ENCODE measurements around the gene TRAF6. TPM values are rescaled to one million over a fixed set of nuclear protein-coding genes. Genes with fewer than 3 reads are reported as not detected.

Gene TRAF6
- total and polyA plus RNA-seq, 9 of the 15 experiments (the other 6 are each of a cell fraction or from before 2014, with no cell fraction given) = 2.0 to 13.1 (median 8.2) TPM

DNA sequence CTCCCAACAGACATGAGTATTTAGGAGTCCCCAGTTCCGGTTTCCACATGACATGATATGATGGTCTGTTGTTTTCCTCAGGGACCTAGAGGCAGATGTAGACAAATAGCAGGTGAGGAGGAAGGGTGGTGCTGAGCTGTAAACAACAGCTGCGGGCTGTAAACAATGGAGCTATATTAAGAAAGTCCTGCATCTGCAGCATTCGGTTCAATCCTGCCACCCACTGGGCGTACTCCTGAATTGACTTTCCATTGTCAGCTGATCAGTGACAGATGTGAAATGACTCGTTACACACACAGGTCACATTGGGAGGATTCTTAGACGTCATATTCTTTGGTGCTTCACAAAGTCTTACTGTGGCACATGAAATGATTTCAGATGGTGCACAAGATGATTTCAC is 30.9 kb upstream of the TRAF6 start:
- H4K20me1 ChIP-seq (replicated peaks; ENCODE audit: control insufficient read depth, insufficient read depth, low read length) = no peaks in the 10 kb centered on the region
- 4% methylated on average over 6 of the region's 6 CpGs for WGBS (ENCODE audit: insufficient coverage, low coverage, missing lambda C conversion rate)
- intact Hi-C loops (cut with micrococcal nuclease) (loop anchor here (2.0 to 5.0 kb wide), 2 partner anchors 48 to 249 kb away; no protein-coding TSS in a partner anchor), in situ Hi-C loops (cut with MboI) (no loop called here)
- ChIA-PET CTCF (ENCODE audit: low intra/inter-chr PET ratio) (interaction anchor here (0.6 kb wide), 1 partner anchor 897 kb away, joined by 3 read pairs; no protein-coding TSS in a partner anchor), POLR2A (interaction anchor here (0.6 kb wide), 1 partner anchor 116 kb away, joined by 6 read pairs; no protein-coding TSS in a partner anchor)
- H3K27ac ChIP-seq (ENCODE audit: extremely low read depth, low read depth, low read length) = no peak overlapping the region
- no peaks in the 10 kb centered on the region for H3K36me3 ChIP-seq (ENCODE audit: control insufficient read depth, insufficient read depth, low read length)
- H3K9ac ChIP-seq (ENCODE audit: insufficient read depth in 1 of 2, low read depth in 2 of 2, low read length in 2 of 2) = no peak overlapping the region
- peaks cover 0 to 6% of the 10 kb centered on the region in 2 experiments; a peak in 2 of 5 replicates for H3K27me3 ChIP-seq (ENCODE audit: control insufficient read depth in 2 of 2, insufficient read depth in 2 of 2, low read length in 2 of 2)
- BruUV-seq (replicated peaks) = no TSS peak
- no peaks in the 10 kb centered on the region for H3K79me2 ChIP-seq (ENCODE audit: control insufficient read depth, insufficient read depth, low read length)
- H3K4me2 ChIP-seq (ENCODE audit: insufficient read depth, low read length) = no peak overlapping the region
- FAIRE-seq (peak; percentile 87), DNase-seq (ENCODE audit: extremely low read depth in 1 of 4, low spot score in 3 of 4) (peak in 3 of 4 experiments; percentile 16 to 60 (median 25)), ATAC-seq (peak; percentile 91)
- no peaks in the 10 kb centered on the region for H3K9me3 ChIP-seq (replicated peaks; ENCODE audit: control insufficient read depth, insufficient read depth, low read depth, low read length)
- H3K4me3 ChIP-seq = no peak overlapping the region
- no peaks in the 10 kb centered on the region for H3K9me1 ChIP-seq (ENCODE audit: control insufficient read depth, insufficient read depth, low read length)
- peak overlapping the region; percentile 32; the same call in 1 of the 2 replicates for H2AFZ ChIP-seq (ENCODE audit: low read depth, low read length)
- no peaks in the 10 kb centered on the region for H3K4me1 ChIP-seq (replicated peaks in 1 of 2; ENCODE audit: control insufficient read depth in 2 of 2, insufficient read depth in 2 of 2, low read length in 2 of 2)
- TF ChIP-seq, protein P1, sequence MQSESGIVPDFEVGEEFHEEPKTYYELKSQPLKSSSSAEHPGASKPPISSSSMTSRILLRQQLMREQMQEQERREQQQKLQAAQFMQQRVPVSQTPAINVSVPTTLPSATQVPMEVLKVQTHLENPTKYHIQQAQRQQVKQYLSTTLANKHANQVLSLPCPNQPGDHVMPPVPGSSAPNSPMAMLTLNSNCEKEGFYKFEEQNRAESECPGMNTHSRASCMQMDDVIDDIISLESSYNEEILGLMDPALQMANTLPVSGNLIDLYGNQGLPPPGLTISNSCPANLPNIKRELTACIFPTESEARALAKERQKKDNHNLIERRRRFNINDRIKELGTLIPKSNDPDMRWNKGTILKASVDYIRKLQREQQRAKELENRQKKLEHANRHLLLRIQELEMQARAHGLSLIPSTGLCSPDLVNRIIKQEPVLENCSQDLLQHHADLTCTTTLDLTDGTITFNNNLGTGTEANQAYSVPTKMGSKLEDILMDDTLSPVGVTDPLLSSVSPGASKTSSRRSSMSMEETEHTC (IDR thresholded peaks at IDR 0.05) = 0 out of 2 replicates have a peak, but pooled peaks have one; percentile 47
- TF ChIP-seq ATF1 (CRISPR knock-in tag; IDR thresholded peaks at IDR 0.05) (no peak), ATF1 (tag; IDR thresholded peaks at IDR 0.05) (peak; percentile 40; the same call in 1 of the 2 replicates), CHD2 (IDR thresholded peaks at IDR 0.05; ENCODE audit: low read depth, low read length) (no peak), CEBPB (tag; IDR thresholded peaks at IDR 0.05) (peak; percentile 16; the same call in 1 of the 2 replicates), FOXP4 (CRISPR knock-in tag; IDR thresholded peaks at IDR 0.05; ENCODE audit: borderline replicate concordance) (0 out of 2 replicates have a peak, but pooled peaks have one; percentile 38), USF1 (CRISPR knock-in tag; IDR thresholded peaks at IDR 0.05) (peak; percentile 50), DACH1 (IDR thresholded peaks at IDR 0.05; ENCODE audit: partially characterized antibody) (peak; percentile 86), CREM (IDR thresholded peaks at IDR 0.05; ENCODE audit: low read depth) (peak; percentile 44), ZNF780A (CRISPR knock-in tag; IDR thresholded peaks at IDR 0.05) (no peak), USF2 (CRISPR knock-in tag; IDR thresholded peaks at IDR 0.05) (peak; percentile 49; the same call in 1 of the 2 replicates), BHLHE40 (IDR thresholded peaks at IDR 0.05; ENCODE audit: low read length) (peak; percentile 18; the same call in 1 of the 2 replicates), RAD21 (CRISPR knock-in tag; conservative IDR thresholded peaks at IDR 0.05 in 1 of 2, IDR thresholded peaks at IDR 0.05 in 1 of 2) (peak; percentile 66 to 75)
- TF ChIP-seq, protein P2, sequence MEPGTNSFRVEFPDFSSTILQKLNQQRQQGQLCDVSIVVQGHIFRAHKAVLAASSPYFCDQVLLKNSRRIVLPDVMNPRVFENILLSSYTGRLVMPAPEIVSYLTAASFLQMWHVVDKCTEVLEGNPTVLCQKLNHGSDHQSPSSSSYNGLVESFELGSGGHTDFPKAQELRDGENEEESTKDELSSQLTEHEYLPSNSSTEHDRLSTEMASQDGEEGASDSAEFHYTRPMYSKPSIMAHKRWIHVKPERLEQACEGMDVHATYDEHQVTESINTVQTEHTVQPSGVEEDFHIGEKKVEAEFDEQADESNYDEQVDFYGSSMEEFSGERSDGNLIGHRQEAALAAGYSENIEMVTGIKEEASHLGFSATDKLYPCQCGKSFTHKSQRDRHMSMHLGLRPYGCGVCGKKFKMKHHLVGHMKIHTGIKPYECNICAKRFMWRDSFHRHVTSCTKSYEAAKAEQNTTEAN (CRISPR knock-in tag; IDR thresholded peaks at IDR 0.05) = no peak
- TF ChIP-seq, protein P3, sequence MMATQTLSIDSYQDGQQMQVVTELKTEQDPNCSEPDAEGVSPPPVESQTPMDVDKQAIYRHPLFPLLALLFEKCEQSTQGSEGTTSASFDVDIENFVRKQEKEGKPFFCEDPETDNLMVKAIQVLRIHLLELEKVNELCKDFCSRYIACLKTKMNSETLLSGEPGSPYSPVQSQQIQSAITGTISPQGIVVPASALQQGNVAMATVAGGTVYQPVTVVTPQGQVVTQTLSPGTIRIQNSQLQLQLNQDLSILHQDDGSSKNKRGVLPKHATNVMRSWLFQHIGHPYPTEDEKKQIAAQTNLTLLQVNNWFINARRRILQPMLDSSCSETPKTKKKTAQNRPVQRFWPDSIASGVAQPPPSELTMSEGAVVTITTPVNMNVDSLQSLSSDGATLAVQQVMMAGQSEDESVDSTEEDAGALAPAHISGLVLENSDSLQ (IDR thresholded peaks at IDR 0.05) = peak; percentile 50
